ENCODE measurements around the gene S100PBP.

GRCh38 chr1:32881871-32882850 lies 64.7 kb downstream of the S100PBP start:
- TF ChIP-seq CTCF (IDR thresholded peaks at IDR 0.05) (no peak), POLR2A (IDR thresholded peaks at IDR 0.05) (no peak)

Data from testis (tissue), 2 donors.